OCI-LY1 (cell line): ENCODE data around the gene PLCB2.

Experiments
- EZH2 ChIP-seq: fragments of 200-600 bp; sonication (generic), shearing (Covaris generic); IDR thresholded peaks from 2 replicates; pipeline ENCODE4 v1.8.0; 2017; ENCODE audit warnings: borderline replicate concordance, mixed run types, mild to moderate bottlenecking, antibody characterized with exemption, low read length, moderate library complexity, mixed read lengths
- TF ChIP-seq, protein P1 (sequence below): fragments of 200-600 bp; sonication (generic), shearing (Covaris generic); IDR thresholded peaks from 2 replicates; pipeline ENCODE4 v1.5.1; 2017; ENCODE audit warnings: mild to moderate bottlenecking, antibody characterized with exemption, low read length, moderate library complexity, mixed read lengths

DNA sequence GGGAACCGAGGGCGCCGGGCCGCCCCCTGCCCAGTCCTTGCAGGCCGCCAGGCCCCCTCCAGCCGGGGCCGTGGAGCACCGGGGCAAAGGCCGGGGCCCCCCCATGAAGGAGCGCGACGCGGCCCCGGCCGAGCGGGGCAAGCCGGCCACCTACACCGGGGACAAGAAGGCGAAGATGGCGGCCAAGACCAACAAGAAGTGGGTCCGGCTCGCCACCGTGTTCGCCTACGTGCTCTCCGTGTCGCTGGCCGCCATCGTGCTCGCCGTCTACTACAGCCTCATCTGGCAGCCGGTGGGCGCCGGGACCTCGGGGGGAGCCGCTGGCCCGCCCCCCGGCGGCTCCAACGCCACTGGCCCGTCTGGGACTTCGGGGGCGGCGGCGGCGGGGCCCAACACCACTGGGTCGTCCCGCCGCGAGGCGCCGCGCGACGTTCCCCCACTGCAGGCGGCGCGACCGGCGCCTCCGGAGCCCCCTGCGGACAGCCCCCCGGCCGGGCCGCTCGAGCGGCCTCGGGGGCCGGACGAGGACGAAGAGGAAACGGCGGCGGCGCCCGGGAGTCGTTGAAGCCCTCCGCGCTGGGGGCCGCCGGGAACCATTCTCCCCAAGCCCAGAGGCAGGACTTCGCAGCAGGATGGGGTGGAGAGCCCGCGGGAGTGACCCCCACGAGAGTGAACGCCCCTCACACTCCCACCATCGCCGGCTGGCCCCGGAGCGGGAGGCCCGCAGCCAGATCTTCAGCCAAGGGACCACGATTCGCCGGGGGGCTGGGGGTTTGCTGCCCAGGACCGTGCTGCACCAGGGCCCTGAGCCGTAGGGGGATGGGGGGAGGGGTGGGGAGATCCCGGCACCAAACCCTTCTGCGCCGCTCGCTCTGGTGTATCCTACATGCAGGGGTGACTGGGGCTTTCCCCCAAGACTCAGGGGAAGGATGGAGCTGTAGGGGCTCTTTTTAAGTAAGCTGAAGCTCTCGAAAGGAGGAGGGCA lies 16.5 kb upstream of the PLCB2 start:
- TF ChIP-seq, protein P1, sequence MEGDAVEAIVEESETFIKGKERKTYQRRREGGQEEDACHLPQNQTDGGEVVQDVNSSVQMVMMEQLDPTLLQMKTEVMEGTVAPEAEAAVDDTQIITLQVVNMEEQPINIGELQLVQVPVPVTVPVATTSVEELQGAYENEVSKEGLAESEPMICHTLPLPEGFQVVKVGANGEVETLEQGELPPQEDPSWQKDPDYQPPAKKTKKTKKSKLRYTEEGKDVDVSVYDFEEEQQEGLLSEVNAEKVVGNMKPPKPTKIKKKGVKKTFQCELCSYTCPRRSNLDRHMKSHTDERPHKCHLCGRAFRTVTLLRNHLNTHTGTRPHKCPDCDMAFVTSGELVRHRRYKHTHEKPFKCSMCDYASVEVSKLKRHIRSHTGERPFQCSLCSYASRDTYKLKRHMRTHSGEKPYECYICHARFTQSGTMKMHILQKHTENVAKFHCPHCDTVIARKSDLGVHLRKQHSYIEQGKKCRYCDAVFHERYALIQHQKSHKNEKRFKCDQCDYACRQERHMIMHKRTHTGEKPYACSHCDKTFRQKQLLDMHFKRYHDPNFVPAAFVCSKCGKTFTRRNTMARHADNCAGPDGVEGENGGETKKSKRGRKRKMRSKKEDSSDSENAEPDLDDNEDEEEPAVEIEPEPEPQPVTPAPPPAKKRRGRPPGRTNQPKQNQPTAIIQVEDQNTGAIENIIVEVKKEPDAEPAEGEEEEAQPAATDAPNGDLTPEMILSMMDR = no peak
- no peak for TF ChIP-seq EZH2
